Measurements from ENCODE around the gene GALE.

The GALE gene

GRCh38 chr1:23772854-23773242 is 27.7 kb downstream of the GALE start:
- no peak for DNase-seq
- intact Hi-C loops (cut with DNase I), result loop anchor here (10.0 kb wide), 1 partner anchor 92 kb away; the partner anchor contains the start of gene FUCA1

GRCh38 chr1:23772049-23772853 is 28.3 kb downstream of the GALE start:
- intact Hi-C loops (cut with DNase I), result loop anchor here (10.0 kb wide), 1 partner anchor 93 kb away; the partner anchor contains the start of gene FUCA1
- DNase-seq, result peak; percentile 61 to 94 (median 90)

- DNase-seq, result no peak
- intact Hi-C loops (cut with DNase I), result no loop called here
Measured at GRCh38 chr1:23768733-23769132, 31.8 kb downstream of the GALE start.

GRCh38 chr1:23763041-23763577 is 37.4 kb downstream of the GALE start:
- intact Hi-C loops (cut with DNase I), result no loop called here
- no peak for DNase-seq

GRCh38 chr1:23759277-23759676 is 41.3 kb downstream of the GALE start:
- intact Hi-C loops (cut with DNase I), result no loop called here
- DNase-seq, result peak in 32 of 42 donors; percentile 17 to 76 (median 50)

- DNase-seq, result no peak
- intact Hi-C loops (cut with DNase I), result no loop called here
Measured at GRCh38 chr1:23757812-23758211, 42.7 kb downstream of the GALE start.

GRCh38 chr1:23756676-23757075 is 43.9 kb downstream of the GALE start:
- intact Hi-C loops (cut with DNase I), result no loop called here
- DNase-seq, result no peak

GRCh38 chr1:23752909-23753308 is 47.6 kb downstream of the GALE start:
- intact Hi-C loops (cut with DNase I), result no loop called here
- no peak for DNase-seq

- intact Hi-C loops (cut with DNase I), result no loop called here
- DNase-seq, result no peak
Measured at GRCh38 chr1:23751815-23752200, 48.7 kb downstream of the GALE start.

- DNase-seq, result peak in 11 of 42 donors; percentile 10 to 48 (median 20)
- intact Hi-C loops (cut with DNase I), result no loop called here
Measured at GRCh38 chr1:23751050-23751814, 49.3 kb downstream of the GALE start.

GRCh38 chr1:23748016-23748415 is 52.5 kb downstream of the GALE start:
- intact Hi-C loops (cut with DNase I), result no loop called here

More at GRCh38 chr1:23748016-23748415, 52.5 kb downstream of the GALE start:
- DNase-seq, result no peak
